Liver (tissue), 10 donors: ENCODE measurements around the gene PARN. TPM values are rescaled to one million over a fixed set of nuclear protein-coding genes. Genes with fewer than 3 reads are reported as not detected.

Source experiments
- DNase-seq: peaks from one replicate; pipeline ENCODE4 v3.0.0-alpha.2; 2017; ENCODE audit warnings: low spot score
- H3K27ac ChIP-seq, 2 donors: one replicate each; pipeline ENCODE4 v1.7.0; 2013; ENCODE audit warnings: inconsistent platforms in 2 of 2, low read length in 2 of 2, control low read depth in 1 of 2, low read depth in 1 of 2, mild to moderate bottlenecking in 1 of 2
- H3K27me3 ChIP-seq, 4 donors: one replicate each; pipeline versions ENCODE4 v1.6.1 to v1.7.0; 2013; ENCODE audit warnings: low read length in 3 of 4, inconsistent platforms in 1 of 4, mild to moderate bottlenecking in 1 of 4, moderate library complexity in 1 of 4; ENCODE audit not compliant: control insufficient read depth in 4 of 4, insufficient read depth in 4 of 4
- H3K36me3 ChIP-seq, 4 donors: one replicate each; pipeline versions ENCODE4 v1.6.1 to v1.7.0; 2013; ENCODE audit warnings: low read length in 3 of 4, mild to moderate bottlenecking in 3 of 4, low read depth in 1 of 4, moderate library complexity in 1 of 4; ENCODE audit not compliant: control insufficient read depth in 4 of 4, insufficient read depth in 3 of 4
- H3K4me1 ChIP-seq, 4 donors: one replicate each; pipeline versions ENCODE4 v1.6.1 to v1.7.0; 2013; ENCODE audit warnings: low read length in 3 of 4, mild to moderate bottlenecking in 3 of 4, moderate library complexity in 1 of 4; ENCODE audit not compliant: control insufficient read depth in 4 of 4, insufficient read depth in 4 of 4
- H3K4me3 ChIP-seq, 3 donors: one replicate each; pipeline versions ENCODE4 v1.6.1 to v1.7.0; 2013; ENCODE audit warnings: low read length in 3 of 3, control low read depth in 1 of 3, low read depth in 1 of 3, mild to moderate bottlenecking in 1 of 3
- H3K9ac ChIP-seq, 2 donors: one replicate each; pipeline ENCODE4 v1.7.0; 2013; ENCODE audit warnings: low read length in 2 of 2, mild to moderate bottlenecking in 2 of 2, moderate library complexity in 2 of 2, control low read depth in 1 of 2, low read depth in 1 of 2
- H3K9me3 ChIP-seq, 4 donors: one replicate each; pipeline versions ENCODE4 v1.6.1 to v1.7.0; 2013; ENCODE audit warnings: low read length in 3 of 4; ENCODE audit not compliant: control insufficient read depth in 4 of 4
- EGR1 ChIP-seq, 2 donors: IDR thresholded peaks; 2 replicates each; pipeline ENCODE4 v1.6.1; 2016 to 2018; ENCODE audit warnings: antibody characterized with exemption in 2 of 2, low read depth in 2 of 2
- FOXA1 ChIP-seq: IDR thresholded peaks from 2 replicates; pipeline ENCODE4 v1.6.1; 2016; ENCODE audit warnings: antibody characterized with exemption
- FOXA2 ChIP-seq: IDR thresholded peaks from 2 replicates; pipeline ENCODE4 v1.6.1; 2016; ENCODE audit warnings: antibody characterized with exemption
- GABPA ChIP-seq, 2 donors: IDR thresholded peaks in 1 of 2; conservative IDR thresholded peaks in 1 of 2; 2 replicates each; pipeline ENCODE4 v1.6.1; 2016; ENCODE audit warnings: antibody characterized with exemption in 2 of 2, mild to moderate bottlenecking in 1 of 2, moderate library complexity in 1 of 2
- HNF4A ChIP-seq, 2 donors: conservative IDR thresholded peaks; 2 replicates each; pipeline ENCODE4 v1.6.1; 2016; ENCODE audit warnings: antibody characterized with exemption in 2 of 2, mild to moderate bottlenecking in 2 of 2
- HNF4G ChIP-seq: IDR thresholded peaks from 2 replicates; pipeline ENCODE4 v1.6.1; 2016; ENCODE audit warnings: antibody characterized with exemption
- JUND ChIP-seq, 2 donors: IDR thresholded peaks; 2 replicates each; pipeline ENCODE4 v1.6.1; 2016; ENCODE audit warnings: antibody characterized with exemption in 2 of 2
- NR2F2 ChIP-seq: IDR thresholded peaks from 2 replicates; pipeline ENCODE4 v1.6.1; 2016; ENCODE audit warnings: antibody characterized with exemption
- RAD21 ChIP-seq, 2 donors: IDR thresholded peaks; 2 replicates each; pipeline ENCODE4 v1.6.1; 2016; ENCODE audit warnings: antibody characterized with exemption in 2 of 2, mild to moderate bottlenecking in 2 of 2
- RXRA ChIP-seq, 2 donors: IDR thresholded peaks; 2 replicates each; pipeline ENCODE4 v1.6.1; 2017 to 2018; ENCODE audit warnings: antibody characterized with exemption in 2 of 2, mild to moderate bottlenecking in 1 of 2
- SP1 ChIP-seq: IDR thresholded peaks from 2 replicates; pipeline ENCODE4 v1.6.1; 2018; ENCODE audit warnings: antibody characterized with exemption, mild to moderate bottlenecking
- TAF1 ChIP-seq: conservative IDR thresholded peaks from 2 replicates; pipeline ENCODE4 v1.6.1; 2016; ENCODE audit warnings: antibody characterized with exemption, mild to moderate bottlenecking
- YY1 ChIP-seq: IDR thresholded peaks from 2 replicates; pipeline ENCODE4 v1.6.1; 2016; ENCODE audit warnings: antibody characterized with exemption, mild to moderate bottlenecking
- WGBS: extraction: QIAGEN DNeasy Blood & Tissue Kit; methylation state at CpG from one replicate; pipeline ENCODE4 v1.1.7; 2013; 5-methylcytosine and 5-hydroxymethylcytosine counted together
- polyA plus RNA-seq, 2 donors: library from polyadenylated mRNA; stranded (reverse) in 1 of 2; unstranded in 1 of 2; fragments of 200-250 nt in 1 of 2; fragments of >200 nt in 1 of 2; fragmentation: Nextera tagmentation in 1 of 2; extraction: Ambion mirVana in 1 of 2; gene quantifications; one replicate each; pipeline versions ENCODE4 v1.2.1 to v1.2.3, GENCODE V29; 2013 to 2015
- small RNA-seq: library from RNA; depleted of rRNA; stranded (forward); fragments of <200 nt; gene quantifications from one replicate; pipeline ENCODE3, GENCODE V24; 2014
- total RNA-seq, 2 donors: library from RNA; depleted of rRNA; stranded (reverse); fragments of >200 nt; gene quantifications; one replicate each; pipeline ENCODE4 v1.2.3, GENCODE V29; 2014
- TF ChIP-seq, protein P1 (sequence below): fragments of 150-350 bp; IDR thresholded peaks from 2 replicates; pipeline ENCODE4 v1.5.1; 2017; ENCODE audit warnings: improper control_type of control experiment, low read depth, low read length; ENCODE audit not compliant: missing input control
- TF ChIP-seq, protein P2 (sequence below): IDR thresholded peaks from 2 replicates; pipeline ENCODE4 v1.6.1; 2016; ENCODE audit warnings: antibody characterized with exemption
- TF ChIP-seq, protein P3 (sequence below): IDR thresholded peaks from 2 replicates; pipeline ENCODE4 v1.6.1; 2016; ENCODE audit warnings: antibody characterized with exemption
- TF ChIP-seq, protein P4 (sequence below): IDR thresholded peaks from 2 replicates; pipeline ENCODE4 v1.6.1; 2016; ENCODE audit warnings: antibody characterized with exemption
- TF ChIP-seq, protein P5 (sequence below): IDR thresholded peaks from 2 replicates; pipeline ENCODE4 v1.6.1; 2016; ENCODE audit warnings: antibody characterized with exemption, mild to moderate bottlenecking
- donor health status: healthy.
- donor health status: healthy.
- donor health status: healthy.
- donor health status: healthy.
- donor health status: healthy.

The PARN gene
- total and polyA plus RNA-seq, 4 donors = 7.9 to 19.7 (median 9.7) TPM

DNA sequence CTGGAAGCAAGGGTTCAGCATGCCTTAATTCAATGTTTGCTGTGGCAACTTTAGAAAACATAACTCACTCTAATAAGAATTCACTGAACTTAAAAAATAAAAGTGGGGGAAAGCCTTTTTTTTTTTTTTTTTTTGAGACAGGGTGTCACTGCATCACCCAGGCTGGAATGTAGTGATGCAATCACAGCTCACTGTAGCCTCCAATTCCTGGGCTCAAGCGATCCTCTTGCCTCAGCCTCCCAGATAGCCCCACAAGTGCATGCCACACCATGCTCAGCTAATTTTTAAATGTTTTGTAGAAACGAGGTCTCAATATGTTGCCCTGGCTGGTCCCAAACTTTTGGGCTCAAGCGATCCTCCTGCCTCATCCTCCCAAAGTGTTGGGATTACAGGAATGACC lies 243.9 kb downstream of the PARN start:
- H3K27me3 ChIP-seq = no peaks in the 10 kb centered on the region
- no peak overlapping the region for H3K9ac ChIP-seq
- no peaks in the 10 kb centered on the region for H3K36me3 ChIP-seq
- no peak overlapping the region for H3K4me3 ChIP-seq
- no peak for DNase-seq
- no peak overlapping the region for H3K27ac ChIP-seq
- 82% methylated on average over 3 of the region's 3 CpGs for WGBS
- H3K9me3 ChIP-seq = no peaks in the 10 kb centered on the region
- H3K4me1 ChIP-seq = peaks cover 0 to 3% (median 0%) of the 10 kb centered on the region in 4 donors
- TF ChIP-seq TAF1 (no peak), NR2F2 (no peak), EGR1 (IDR thresholded peaks at IDR 0.05; ENCODE audit: low read depth in 2 of 2) (no peak), HNF4A (conservative IDR thresholded peaks at IDR 0.05) (no peak), FOXA2 (no peak), JUND (IDR thresholded peaks at IDR 0.05) (no peak), HNF4G (no peak), YY1 (no peak), SP1 (no peak), RAD21 (IDR thresholded peaks at IDR 0.05) (no peak), FOXA1 (no peak), GABPA (IDR thresholded peaks at IDR 0.05 in 1 of 2, conservative IDR thresholded peaks at IDR 0.05 in 1 of 2) (no peak), RXRA (IDR thresholded peaks at IDR 0.05) (no peak)
- TF ChIP-seq, protein P1, sequence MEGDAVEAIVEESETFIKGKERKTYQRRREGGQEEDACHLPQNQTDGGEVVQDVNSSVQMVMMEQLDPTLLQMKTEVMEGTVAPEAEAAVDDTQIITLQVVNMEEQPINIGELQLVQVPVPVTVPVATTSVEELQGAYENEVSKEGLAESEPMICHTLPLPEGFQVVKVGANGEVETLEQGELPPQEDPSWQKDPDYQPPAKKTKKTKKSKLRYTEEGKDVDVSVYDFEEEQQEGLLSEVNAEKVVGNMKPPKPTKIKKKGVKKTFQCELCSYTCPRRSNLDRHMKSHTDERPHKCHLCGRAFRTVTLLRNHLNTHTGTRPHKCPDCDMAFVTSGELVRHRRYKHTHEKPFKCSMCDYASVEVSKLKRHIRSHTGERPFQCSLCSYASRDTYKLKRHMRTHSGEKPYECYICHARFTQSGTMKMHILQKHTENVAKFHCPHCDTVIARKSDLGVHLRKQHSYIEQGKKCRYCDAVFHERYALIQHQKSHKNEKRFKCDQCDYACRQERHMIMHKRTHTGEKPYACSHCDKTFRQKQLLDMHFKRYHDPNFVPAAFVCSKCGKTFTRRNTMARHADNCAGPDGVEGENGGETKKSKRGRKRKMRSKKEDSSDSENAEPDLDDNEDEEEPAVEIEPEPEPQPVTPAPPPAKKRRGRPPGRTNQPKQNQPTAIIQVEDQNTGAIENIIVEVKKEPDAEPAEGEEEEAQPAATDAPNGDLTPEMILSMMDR = no peak
- TF ChIP-seq, protein P2, sequence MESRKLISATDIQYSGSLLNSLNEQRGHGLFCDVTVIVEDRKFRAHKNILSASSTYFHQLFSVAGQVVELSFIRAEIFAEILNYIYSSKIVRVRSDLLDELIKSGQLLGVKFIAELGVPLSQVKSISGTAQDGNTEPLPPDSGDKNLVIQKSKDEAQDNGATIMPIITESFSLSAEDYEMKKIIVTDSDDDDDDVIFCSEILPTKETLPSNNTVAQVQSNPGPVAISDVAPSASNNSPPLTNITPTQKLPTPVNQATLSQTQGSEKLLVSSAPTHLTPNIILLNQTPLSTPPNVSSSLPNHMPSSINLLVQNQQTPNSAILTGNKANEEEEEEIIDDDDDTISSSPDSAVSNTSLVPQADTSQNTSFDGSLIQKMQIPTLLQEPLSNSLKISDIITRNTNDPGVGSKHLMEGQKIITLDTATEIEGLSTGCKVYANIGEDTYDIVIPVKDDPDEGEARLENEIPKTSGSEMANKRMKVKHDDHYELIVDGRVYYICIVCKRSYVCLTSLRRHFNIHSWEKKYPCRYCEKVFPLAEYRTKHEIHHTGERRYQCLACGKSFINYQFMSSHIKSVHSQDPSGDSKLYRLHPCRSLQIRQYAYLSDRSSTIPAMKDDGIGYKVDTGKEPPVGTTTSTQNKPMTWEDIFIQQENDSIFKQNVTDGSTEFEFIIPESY = no peak
- TF ChIP-seq, protein P3, sequence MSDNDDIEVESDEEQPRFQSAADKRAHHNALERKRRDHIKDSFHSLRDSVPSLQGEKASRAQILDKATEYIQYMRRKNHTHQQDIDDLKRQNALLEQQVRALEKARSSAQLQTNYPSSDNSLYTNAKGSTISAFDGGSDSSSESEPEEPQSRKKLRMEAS = no peak
- TF ChIP-seq, protein P4, sequence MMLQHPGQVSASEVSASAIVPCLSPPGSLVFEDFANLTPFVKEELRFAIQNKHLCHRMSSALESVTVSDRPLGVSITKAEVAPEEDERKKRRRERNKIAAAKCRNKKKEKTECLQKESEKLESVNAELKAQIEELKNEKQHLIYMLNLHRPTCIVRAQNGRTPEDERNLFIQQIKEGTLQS = no peak
- TF ChIP-seq, protein P5, sequence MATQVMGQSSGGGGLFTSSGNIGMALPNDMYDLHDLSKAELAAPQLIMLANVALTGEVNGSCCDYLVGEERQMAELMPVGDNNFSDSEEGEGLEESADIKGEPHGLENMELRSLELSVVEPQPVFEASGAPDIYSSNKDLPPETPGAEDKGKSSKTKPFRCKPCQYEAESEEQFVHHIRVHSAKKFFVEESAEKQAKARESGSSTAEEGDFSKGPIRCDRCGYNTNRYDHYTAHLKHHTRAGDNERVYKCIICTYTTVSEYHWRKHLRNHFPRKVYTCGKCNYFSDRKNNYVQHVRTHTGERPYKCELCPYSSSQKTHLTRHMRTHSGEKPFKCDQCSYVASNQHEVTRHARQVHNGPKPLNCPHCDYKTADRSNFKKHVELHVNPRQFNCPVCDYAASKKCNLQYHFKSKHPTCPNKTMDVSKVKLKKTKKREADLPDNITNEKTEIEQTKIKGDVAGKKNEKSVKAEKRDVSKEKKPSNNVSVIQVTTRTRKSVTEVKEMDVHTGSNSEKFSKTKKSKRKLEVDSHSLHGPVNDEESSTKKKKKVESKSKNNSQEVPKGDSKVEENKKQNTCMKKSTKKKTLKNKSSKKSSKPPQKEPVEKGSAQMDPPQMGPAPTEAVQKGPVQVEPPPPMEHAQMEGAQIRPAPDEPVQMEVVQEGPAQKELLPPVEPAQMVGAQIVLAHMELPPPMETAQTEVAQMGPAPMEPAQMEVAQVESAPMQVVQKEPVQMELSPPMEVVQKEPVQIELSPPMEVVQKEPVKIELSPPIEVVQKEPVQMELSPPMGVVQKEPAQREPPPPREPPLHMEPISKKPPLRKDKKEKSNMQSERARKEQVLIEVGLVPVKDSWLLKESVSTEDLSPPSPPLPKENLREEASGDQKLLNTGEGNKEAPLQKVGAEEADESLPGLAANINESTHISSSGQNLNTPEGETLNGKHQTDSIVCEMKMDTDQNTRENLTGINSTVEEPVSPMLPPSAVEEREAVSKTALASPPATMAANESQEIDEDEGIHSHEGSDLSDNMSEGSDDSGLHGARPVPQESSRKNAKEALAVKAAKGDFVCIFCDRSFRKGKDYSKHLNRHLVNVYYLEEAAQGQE = no peak

Small RNA genes lying within 50 kb of the gene (small RNA-seq; reads per million reads assigned to genes)
- gene RN7SL274P (not detected), gene RNU7-125P (not detected)

Other genes with a start within 250 kb of the PARN start
- 10 to 100 TPM; 24.1 to 24.7 TPM for gene BFAR, start 2.7 kb upstream of the PARN start, total RNA-seq
- gene BFAR, start 2.7 kb upstream of the PARN start, polyA plus RNA-seq = 10 to 100 TPM; 13.3 to 16.5 TPM
- not detected for gene PLA2G10, start 64.0 kb upstream of the PARN start, total RNA-seq
- not detected for gene PLA2G10, start 64.0 kb upstream of the PARN start, polyA plus RNA-seq
- gene NPIPA3, start 73.2 kb upstream of the PARN start, total RNA-seq = under 1 TPM; 0.23 to 0.75 TPM
- under 1 TPM in 1 of 2 donors, not detected in 1; 0.22 TPM for gene NPIPA3, start 73.2 kb upstream of the PARN start, polyA plus RNA-seq
- under 1 TPM; 0.23 to 0.75 TPM for gene NPIPA2, start 112.3 kb upstream of the PARN start, total RNA-seq
- under 1 TPM; 0.10 to 0.17 TPM for gene NPIPA2, start 112.3 kb upstream of the PARN start, polyA plus RNA-seq
- 10 to 100 TPM; 29.8 to 46.9 TPM for gene NOMO1, start 203.5 kb upstream of the PARN start, total RNA-seq
- 10 to 100 TPM; 19.8 to 33.5 TPM for gene NOMO1, start 203.5 kb upstream of the PARN start, polyA plus RNA-seq